ENCODE measurements around the gene SGCD. TPM values are rescaled to one million over a fixed set of nuclear protein-coding genes. Genes with fewer than 3 reads are reported as not detected.

The SGCD gene
- total and polyA plus RNA-seq, 10 donors, result 0.26 to 5.3 (median 1.3) TPM

DNA sequence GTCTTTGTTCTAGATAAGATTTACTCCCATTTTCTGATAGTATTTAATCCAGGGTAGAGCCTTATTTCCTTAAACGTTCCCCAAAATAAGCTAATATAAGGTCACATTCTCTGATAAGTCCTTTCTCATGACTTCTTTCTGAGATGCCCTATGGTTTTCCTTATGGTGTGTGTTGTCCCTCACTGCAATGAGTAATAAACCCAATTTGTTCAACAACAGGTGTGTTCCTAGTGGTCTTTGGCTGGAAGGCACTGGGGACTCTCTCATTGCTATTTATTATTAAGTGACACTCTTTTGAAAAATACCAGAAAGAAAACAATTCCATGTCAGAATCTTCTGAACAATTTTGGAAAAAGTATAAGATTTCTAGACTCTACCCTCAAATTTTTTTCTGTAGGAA, 266.6 kb downstream of the SGCD start:
- WGBS, 5 donors, result 65 to 90% (median 80%) methylated on average over 1 of the region's 1 CpG
- intact Hi-C loops (cut with DNase I; ENCODE audit: low total_unique reads), result no loop called here
- no peaks in the 10 kb centered on the region for H3K4me1 ChIP-seq
- peaks cover 0 to 11% (median 0%) of the 10 kb centered on the region in 7 donors for H3K27me3 ChIP-seq (replicated peaks in 1 of 7)
- no peak overlapping the region for H3K27ac ChIP-seq
- H3K4me3 ChIP-seq, result no peak overlapping the region
- H3K36me3 ChIP-seq, result no peaks in the 10 kb centered on the region
- no peak for DNase-seq
- H3K9me3 ChIP-seq, result no peaks in the 10 kb centered on the region
- TF ChIP-seq POLR2AphosphoS5 (IDR thresholded peaks at IDR 0.05), result no peak
- TF ChIP-seq POLR2A (IDR thresholded peaks at IDR 0.05), result no peak
- TF ChIP-seq, protein P1, sequence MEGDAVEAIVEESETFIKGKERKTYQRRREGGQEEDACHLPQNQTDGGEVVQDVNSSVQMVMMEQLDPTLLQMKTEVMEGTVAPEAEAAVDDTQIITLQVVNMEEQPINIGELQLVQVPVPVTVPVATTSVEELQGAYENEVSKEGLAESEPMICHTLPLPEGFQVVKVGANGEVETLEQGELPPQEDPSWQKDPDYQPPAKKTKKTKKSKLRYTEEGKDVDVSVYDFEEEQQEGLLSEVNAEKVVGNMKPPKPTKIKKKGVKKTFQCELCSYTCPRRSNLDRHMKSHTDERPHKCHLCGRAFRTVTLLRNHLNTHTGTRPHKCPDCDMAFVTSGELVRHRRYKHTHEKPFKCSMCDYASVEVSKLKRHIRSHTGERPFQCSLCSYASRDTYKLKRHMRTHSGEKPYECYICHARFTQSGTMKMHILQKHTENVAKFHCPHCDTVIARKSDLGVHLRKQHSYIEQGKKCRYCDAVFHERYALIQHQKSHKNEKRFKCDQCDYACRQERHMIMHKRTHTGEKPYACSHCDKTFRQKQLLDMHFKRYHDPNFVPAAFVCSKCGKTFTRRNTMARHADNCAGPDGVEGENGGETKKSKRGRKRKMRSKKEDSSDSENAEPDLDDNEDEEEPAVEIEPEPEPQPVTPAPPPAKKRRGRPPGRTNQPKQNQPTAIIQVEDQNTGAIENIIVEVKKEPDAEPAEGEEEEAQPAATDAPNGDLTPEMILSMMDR (IDR thresholded peaks at IDR 0.05 in 8 of 11, conservative IDR thresholded peaks at IDR 0.05 in 3 of 11), result no peak

DNA sequence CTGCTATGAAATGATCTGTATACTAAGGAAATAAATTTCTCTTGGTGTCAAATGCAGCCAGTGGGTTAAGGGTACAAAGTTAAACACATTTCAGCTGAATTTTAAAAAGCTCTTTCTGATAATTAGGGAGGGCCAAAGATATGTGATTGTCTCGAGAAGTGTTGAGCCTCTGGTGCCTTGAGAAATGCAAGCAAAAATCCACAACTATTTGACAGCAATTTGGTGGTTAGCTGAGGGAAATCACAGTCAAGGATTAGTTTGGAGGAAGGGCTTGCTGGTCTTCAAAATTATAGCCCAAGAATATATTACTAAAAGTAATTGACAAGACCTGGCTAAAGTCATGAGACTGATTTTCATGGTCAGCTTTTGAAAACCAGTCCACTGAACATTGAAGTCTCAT, 267.4 kb downstream of the SGCD start:
- Histone ChIP-seq H3K9me3 (no peaks in the 10 kb centered on the region), H3K4me1 (no peaks in the 10 kb centered on the region), H3K27ac (no peak overlapping the region), H3K36me3 (no peaks in the 10 kb centered on the region), H3K27me3 (replicated peaks in 1 of 7) (peaks cover 0 to 11% (median 0%) of the 10 kb centered on the region in 7 donors), H3K4me3 (no peak overlapping the region)
- intact Hi-C loops (cut with DNase I; ENCODE audit: low total_unique reads), result no loop called here
- TF ChIP-seq, protein P1 (IDR thresholded peaks at IDR 0.05 in 8 of 11, conservative IDR thresholded peaks at IDR 0.05 in 3 of 11), result no peak
- no peak for TF ChIP-seq POLR2AphosphoS5 (IDR thresholded peaks at IDR 0.05)
- TF ChIP-seq POLR2A (IDR thresholded peaks at IDR 0.05), result no peak
- WGBS, 5 donors, result 51 to 62% (median 58%) methylated on average over 1 of the region's 1 CpG
- DNase-seq, result no peak

DNA sequence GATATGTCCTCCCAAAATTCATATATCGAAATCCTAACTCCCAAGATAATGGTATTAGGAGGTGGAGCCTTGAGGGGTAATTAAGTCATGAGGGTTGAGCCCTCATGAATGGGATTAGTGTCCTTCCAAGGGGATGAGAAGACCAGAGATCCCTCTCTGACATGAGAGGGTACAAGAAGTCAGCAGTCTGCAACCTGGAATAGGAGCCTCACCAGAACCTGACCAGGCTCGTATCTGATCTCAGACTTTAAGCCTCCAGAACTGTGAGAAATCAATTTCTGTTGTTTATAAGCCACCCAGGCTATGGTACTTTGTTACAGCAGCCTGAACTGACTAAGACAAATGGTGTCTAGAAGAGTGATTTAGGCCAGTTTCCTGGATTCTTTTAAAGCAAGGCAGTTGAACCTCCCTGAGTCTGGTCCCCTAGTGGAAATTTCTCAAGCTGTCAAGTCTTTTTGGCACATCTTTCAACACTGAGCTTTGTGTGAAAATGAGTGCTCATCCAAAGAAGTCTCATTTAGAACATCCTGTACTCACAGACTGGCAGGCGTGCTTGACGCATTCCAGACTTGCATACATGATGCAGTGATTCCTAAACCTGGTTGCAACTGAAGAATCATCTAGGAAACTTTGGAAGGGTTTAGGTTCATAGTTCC, 268.3 kb downstream of the SGCD start:
- intact Hi-C loops (cut with DNase I; ENCODE audit: low total_unique reads), result no loop called here
- Histone ChIP-seq H3K9me3 (no peaks in the 10 kb centered on the region), H3K27ac (peak overlapping the region in 1 of 8 donors; percentile 48), H3K4me3 (no peak overlapping the region), H3K27me3 (replicated peaks in 1 of 7) (peaks cover 0 to 6% (median 0%) of the 10 kb centered on the region in 7 donors), H3K4me1 (no peaks in the 10 kb centered on the region), H3K36me3 (no peaks in the 10 kb centered on the region)
- DNase-seq, result no peak
- WGBS, 5 donors, result 46 to 71% (median 62%) methylated on average over 4 of the region's 4 CpGs
- peak in 1 of 3 donors; percentile 15 for TF ChIP-seq POLR2AphosphoS5 (IDR thresholded peaks at IDR 0.05)
- no peak for TF ChIP-seq POLR2A (IDR thresholded peaks at IDR 0.05)
- TF ChIP-seq, protein P1 (IDR thresholded peaks at IDR 0.05 in 8 of 11, conservative IDR thresholded peaks at IDR 0.05 in 3 of 11), result no peak

DNA sequence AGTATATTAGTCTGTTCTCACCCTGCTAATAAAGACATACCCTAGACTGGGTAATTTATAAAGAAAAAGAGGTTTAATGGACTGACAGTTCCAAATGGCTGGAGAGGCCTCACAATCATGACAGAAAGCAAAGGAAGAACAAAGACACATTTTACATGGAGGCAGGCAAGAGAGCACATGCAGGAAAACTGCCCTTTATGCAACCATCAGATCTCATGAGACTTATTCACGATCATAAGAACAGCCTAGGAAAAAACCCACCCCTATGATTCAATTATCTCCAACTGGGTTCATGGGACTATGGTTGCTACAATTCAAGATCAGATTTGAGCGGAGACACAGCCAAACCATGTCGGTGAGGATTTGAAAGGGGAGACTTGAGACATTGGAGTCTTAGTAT, 270.3 kb downstream of the SGCD start:
- intact Hi-C loops (cut with DNase I; ENCODE audit: low total_unique reads), result no loop called here
- Histone ChIP-seq H3K9me3 (peaks cover 0 to 18% (median 15%) of the 10 kb centered on the region in 8 donors), H3K4me3 (no peak overlapping the region), H3K4me1 (no peaks in the 10 kb centered on the region), H3K27me3 (replicated peaks in 1 of 7) (peaks cover 0 to 5% (median 0%) of the 10 kb centered on the region in 7 donors), H3K36me3 (no peaks in the 10 kb centered on the region), H3K27ac (no peak overlapping the region)
- 81 to 96% (median 86%) methylated on average over 3 of the region's 3 CpGs for WGBS, 5 donors
- TF ChIP-seq POLR2A (IDR thresholded peaks at IDR 0.05) (no peak), POLR2AphosphoS5 (IDR thresholded peaks at IDR 0.05) (no peak)
- TF ChIP-seq, protein P1 (IDR thresholded peaks at IDR 0.05 in 8 of 11, conservative IDR thresholded peaks at IDR 0.05 in 3 of 11), result no peak
- no peak for DNase-seq

All from spleen (tissue), 11 donors.